HG02884 (cell line): ENCODE results near the gene MLLT10.

Experiments
- ATAC-seq: cut with Tn5 transposase; IDR thresholded peaks from one replicate; pipeline ENCODE4 v1.9.1; 2021; ENCODE audit warnings: mild to moderate bottlenecking, moderate library complexity; ENCODE audit not compliant: unreplicated experiment

Gene MLLT10

GRCh38 chr10:21727452-21728168, 193.6 kb downstream of the MLLT10 start:
- ATAC-seq: no peak

- no peak for ATAC-seq
Observed at GRCh38 chr10:21728618-21729017, 194.6 kb downstream of the MLLT10 start.

GRCh38 chr10:21732067-21732772, 198.2 kb downstream of the MLLT10 start:
- peak; percentile 93 for ATAC-seq

- no peak for ATAC-seq
Observed at GRCh38 chr10:21733710-21734109, 199.7 kb downstream of the MLLT10 start.

GRCh38 chr10:21737106-21737505, 203.1 kb downstream of the MLLT10 start:
- ATAC-seq: no peak

- no peak for ATAC-seq
Observed at GRCh38 chr10:21740989-21741388, 207.0 kb downstream of the MLLT10 start.

GRCh38 chr10:21742740-21743412, 208.8 kb downstream of the MLLT10 start:
- ATAC-seq: no peak

GRCh38 chr10:21744223-21744622, 210.2 kb downstream of the MLLT10 start:
- no peak for ATAC-seq

- no peak for ATAC-seq
Observed at GRCh38 chr10:21746118-21746517, 212.1 kb downstream of the MLLT10 start.

- no peak for ATAC-seq
Observed at GRCh38 chr10:21747809-21748208, 213.8 kb downstream of the MLLT10 start.

- no peak for ATAC-seq
Observed at GRCh38 chr10:21749788-21750187, 215.8 kb downstream of the MLLT10 start.

GRCh38 chr10:21750424-21750823, 216.4 kb downstream of the MLLT10 start:
- no peak for ATAC-seq

GRCh38 chr10:21751341-21752310, 217.6 kb downstream of the MLLT10 start:
- no peak for ATAC-seq

- ATAC-seq: no peak
Observed at GRCh38 chr10:21753497-21754270, 219.7 kb downstream of the MLLT10 start.

GRCh38 chr10:21754410-21755011, 220.5 kb downstream of the MLLT10 start:
- no peak for ATAC-seq

- ATAC-seq: no peak
Observed at GRCh38 chr10:21756707-21757106, 222.7 kb downstream of the MLLT10 start.

GRCh38 chr10:21757185-21757901, 223.3 kb downstream of the MLLT10 start:
- no peak for ATAC-seq

GRCh38 chr10:21758239-21758638, 224.2 kb downstream of the MLLT10 start:
- ATAC-seq: no peak

- no peak for ATAC-seq
Observed at GRCh38 chr10:21758696-21759095, 224.7 kb downstream of the MLLT10 start.
